GM19455 (cell line): ENCODE data around the gene TOR4A.

Experiments
- ATAC-seq: cut with Tn5 transposase; IDR thresholded peaks from one replicate; pipeline ENCODE4 v1.9.1; 2021; ENCODE audit not compliant: unreplicated experiment

Gene TOR4A

DNA sequence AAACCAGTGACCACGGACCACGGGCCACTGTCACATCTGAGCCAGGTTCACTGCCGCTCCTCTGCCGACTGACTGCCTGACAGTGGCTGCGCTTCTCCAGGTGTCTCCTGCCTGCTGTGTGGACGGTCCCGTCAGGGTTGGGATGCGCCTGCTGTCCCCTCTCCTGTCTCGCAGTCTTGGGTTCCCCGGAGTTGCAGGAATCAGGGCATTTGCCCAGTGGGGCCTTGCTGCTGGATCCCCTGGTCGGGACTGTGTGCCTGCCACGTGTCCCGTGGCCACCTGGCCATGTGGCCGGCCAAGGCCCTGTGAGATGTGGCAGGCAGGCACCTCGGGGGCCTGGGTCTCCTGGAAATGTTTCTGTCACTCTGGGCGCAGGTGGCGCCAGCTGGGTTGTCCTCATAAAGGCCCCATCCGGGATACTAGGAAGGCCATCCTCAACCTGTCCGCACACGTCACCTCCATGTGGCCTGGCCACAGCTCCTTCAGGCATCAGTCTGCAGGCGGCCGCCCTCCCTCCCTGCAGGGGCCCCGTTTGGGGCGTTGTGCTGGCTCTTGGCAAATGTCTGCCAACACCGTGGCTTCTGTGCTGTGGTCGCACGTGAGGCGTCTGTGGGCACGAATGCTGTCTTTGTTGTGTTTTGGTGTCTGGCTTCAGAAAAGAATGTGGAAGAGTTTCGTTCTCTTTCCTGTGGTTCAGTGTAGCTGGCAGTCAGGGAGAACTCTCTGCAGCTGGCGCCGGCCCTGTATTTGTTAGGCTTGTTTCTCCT is 6.4 kb upstream of the TOR4A start:
- no peak for ATAC-seq

DNA sequence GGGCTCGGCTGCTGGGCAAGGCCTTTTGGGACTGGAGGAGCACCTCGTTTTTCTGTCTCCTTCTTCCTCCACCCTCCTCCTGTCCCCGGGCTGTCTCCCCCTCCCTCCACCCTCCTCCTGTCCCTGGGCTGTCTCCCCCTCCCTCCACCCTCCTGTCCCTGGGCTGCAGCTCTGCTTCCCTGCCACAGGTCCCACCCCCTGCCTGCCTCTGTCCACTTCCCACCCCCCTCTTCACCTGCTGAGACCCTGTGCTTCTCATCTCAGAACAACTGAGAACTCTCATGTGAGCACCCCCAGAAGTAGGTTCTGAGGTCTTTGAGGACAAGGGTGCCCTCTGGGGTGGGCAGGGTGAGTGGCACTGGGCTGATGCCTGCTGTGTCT is 5.8 kb upstream of the TOR4A start:
- ATAC-seq = no peak

DNA sequence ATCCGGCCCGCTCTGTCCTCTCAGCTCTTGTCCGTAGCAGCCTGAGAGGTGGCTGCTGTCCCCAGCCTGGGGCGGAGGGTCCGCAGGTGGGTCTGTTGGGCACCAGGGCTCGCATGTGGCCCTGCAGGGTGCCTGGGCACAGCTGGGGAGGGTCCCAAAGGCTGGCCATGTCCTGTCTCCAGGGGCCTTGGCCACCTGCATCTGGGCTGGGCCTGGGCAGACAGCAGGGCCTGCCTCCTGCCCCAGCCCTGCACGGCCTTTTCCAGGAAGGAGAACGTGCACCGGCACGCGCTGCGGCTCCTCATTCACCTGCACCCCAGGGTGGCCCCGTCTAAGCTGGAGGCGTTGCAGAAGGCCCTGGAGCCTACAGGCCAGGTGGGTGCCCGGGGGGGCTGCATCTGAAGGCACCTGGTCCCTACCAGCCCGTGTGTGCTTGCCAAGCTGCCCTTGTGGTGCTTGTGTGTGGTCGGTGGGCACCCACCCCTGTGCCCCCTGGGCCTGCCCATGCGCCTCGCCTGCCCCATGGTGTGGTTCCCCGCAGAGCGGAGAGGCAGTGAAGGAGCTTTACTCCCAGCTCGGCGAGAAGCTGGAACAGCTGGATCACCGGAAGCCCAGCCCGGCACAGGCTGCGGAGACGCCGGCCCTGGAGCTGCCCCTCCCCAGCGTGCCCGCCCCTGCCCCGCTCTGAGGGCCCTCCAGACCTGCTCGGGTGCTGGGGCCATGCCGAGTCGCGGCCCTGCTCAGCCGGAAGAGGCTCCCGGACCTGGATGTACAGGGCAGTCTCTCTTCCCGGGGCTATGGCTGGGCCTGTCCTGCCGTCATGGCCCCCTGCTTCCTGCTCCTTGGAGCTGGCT is 5.1 kb upstream of the TOR4A start:
- ATAC-seq = no peak

DNA sequence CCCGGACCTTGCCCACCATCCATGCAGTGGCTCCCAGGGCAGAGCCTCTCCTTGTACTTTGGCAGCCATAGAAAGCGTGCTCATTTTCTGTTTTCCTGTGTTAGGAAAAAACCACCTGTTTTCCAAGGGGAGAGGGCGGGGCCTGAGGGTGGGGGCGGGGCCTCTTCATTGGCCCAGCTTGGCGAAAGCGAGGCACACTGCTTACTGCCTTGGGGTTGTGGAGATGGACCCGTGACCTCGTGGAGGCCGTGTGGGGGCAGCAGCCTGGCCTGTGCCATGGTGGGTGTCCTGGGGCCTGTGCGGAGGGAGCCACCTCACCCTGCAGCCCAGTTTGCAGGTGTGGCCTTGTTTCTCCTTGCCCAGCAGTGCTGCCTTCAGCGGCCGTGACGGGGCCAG is 4.4 kb upstream of the TOR4A start:
- no peak for ATAC-seq

DNA sequence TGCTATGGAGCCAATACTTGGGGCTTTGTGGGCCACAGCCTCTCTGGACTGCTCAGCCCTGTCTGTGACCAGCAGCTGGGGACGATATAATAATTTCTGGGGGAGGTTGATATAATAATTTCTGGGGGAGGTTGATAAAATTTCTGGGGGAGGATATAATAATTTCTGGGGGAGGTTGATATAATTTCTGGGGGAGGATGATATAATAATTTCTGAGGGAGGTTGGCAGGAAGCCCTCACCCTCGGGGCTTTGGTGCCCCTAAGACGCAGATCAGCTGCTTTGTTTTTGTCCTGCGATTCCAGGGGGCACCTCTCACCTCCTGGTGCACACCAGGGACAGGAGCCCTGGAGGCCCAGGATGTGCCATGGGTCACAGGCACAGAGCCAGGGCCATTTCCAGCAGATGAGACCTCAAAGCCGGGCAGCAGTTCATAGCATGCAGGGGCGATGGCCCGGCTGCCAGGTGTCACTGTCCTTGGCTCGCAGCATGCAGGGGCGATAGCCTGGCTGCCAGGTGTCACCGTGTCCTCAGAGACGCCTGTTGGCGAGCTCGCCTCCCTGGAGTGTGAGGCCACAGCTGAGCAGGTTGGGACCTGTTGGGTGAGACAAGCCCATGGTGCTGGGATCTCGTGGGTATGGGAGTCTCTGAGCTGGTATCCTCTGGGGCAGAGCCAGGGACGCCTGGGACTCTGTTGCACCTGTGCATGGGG is 3.8 kb upstream of the TOR4A start:
- ATAC-seq = no peak

DNA sequence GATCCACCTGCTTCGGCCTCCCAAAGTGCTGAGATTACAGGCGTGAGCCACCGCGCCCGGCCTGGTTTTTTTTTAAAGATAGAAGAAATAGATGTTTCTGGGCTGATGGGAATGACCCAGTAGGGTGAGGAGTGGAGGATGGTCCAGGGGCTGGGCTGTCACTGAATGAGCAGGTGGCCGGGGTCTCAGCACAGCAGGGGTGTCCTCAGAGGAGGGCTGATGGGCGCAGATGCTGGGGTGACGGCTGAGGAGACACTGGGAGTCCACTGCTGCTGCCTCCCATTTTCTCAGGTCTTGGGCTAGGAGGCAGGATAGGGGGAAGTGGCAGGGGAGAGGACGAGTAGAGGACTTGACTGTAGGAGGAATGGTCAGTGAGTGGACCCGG is 2.3 kb upstream of the TOR4A start:
- no peak for ATAC-seq

DNA sequence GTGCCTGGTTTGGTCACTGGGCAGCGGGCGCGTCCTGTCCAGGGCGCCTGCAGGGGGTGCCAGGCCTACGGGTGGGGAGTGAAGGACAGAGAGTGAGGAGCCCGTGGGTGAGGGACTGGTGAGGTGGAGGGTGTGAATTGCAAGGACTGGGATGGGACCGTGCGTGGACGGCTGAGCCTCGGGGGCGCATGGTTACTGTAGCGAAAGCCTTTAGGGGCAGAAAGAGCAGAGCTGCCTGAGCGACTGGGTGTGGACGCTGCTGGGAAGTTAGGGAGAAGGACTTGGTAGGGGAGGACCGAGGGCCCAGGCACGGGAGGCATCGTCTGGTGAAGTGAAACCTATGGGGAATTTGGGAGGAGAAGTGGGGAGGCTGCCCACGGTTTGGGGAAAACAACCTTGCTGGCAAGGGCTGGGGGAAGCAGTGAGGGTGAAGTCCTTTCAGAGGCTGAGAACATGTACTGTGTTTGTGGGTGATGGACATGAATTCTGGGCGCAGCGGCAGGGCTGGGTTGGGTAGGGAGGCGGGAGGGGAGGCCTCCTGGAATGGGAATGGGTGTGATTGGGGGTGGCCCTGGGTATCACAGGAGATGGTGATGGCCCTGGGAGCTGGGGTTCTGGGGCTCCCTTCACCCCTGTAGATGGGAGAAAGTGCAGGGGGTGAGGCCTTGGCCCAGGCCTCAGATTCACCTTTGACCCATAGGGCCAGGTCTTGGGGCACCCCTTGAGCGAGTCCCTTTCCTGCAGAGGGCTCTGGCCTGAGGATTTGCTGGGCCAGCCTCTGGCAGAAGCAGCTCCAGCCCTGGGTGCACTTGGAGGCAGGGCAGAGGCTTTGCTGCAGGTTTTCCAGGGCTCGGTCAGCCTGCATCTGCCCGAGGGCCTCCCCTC is 1.7 kb upstream of the TOR4A start:
- no peak for ATAC-seq

DNA sequence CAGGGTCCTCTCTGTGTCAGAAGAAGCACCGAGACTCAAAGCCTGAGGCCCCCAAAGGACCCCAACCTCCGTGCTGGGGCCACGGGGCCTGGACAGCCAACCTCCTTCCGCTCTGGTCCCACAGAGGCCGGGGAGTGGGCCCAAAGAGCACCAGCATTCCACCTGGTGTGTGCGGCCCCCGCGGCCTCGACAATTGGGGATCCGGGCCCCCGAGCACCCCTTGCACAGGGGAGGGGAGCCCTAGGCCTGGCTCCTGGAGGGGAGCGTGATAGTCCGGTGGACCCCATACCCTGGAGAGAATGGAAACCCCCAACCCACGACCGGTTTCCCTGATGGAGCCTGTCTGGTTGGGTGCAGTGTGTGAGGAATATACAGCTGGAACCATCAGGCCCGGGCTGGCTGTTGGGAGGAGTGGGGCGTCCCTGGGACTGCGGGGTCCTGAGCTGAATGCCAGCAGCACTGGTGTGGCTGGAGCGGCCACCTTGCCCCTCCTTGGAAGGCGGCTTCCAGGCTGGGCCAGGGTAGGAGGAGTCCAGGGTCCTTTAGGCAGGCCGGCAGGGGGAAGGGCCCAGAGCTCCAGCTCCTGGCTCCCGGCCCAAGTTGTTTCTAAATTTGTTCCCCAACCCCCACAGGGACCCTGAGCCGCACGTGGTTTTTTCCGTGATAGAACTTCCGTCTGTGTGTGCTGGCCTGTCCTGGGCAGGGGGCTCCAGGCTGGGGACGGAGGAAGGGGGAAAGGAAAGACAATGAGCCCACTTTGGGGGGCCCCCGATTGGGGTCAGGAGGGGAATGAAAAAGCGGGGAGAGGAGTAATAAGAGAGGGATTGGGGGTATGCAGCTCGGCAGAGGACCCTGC is 825 bp upstream of the TOR4A start:
- no peak for ATAC-seq

DNA sequence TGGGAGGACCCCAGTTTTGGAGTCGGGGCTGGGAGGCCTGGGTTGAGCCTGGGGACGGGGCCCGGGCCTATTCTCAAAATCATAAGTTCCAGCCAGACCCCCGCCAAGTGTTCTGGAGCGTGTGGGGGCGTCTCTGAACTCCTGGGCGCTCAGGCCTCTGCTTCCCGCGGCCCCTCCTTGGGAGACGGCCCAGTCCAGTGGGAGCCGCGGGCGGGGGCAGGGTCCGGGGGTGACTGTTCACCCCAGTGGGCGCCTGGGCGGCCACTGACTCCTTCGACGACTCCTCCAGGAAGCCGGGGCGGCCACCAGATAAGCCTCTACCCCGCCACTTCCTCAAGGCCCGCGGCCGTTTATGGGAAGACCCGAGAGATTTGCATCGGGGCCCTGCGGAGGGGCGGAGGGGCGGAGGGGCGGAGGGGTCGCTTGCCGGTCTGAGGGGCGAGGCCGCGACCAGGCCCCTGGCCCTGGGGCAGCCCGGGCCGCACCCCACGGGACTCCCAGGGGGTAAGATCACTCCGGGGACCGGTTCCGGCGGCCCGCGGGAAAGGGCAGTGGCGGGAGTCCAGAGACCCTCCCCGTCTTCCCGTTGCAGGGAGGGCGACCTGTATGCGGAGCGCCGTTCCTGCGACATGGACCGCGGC is 655 bp downstream of the TOR4A start:
- ATAC-seq = no peak

DNA sequence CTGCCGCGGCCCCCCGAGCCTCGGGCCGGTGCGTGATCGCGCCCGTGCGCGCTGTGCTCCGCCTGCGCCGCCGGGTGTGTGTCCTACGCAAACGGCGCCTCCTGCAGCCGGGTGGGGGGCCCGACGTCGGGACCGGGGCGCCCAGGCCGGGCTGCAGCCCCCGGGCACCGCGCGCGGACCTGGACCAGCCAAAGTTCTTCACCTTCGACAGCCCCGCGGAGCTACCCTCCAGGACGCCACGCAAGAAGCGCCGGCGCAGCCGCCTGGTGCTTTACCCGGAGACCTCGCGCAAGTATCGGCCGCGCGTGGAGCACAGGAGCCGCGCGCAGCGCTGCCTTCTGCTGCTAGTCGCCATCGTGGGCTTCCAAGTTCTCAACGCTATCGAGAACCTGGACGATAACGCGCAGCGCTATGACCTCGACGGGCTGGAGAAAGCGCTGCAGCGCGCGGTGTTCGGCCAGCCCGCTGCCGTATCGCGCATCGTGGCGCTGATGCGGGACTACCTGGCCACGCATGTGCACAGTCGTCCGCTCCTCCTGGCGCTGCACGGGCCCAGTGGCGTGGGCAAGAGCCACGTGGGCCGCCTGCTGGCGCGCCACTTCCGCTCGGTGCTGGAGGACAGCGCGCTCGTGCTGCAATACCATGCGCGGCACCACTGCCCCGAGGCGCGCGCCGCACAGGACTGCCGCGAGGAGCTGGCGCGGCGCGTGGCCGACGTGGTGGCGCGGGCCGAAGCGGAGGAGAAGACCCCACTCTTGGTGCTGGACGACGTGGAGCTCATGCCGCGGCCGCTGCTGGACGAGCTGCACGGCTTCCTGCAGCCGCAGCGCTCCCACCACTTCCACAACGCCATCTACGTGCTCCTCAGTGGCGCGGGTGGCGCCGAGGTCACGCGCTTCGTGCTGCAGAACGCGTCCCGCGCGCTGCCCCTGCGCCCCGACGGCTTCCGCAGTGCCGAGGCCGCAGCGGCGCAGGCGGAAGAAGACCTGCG is 1.5 kb downstream of the TOR4A start:
- no peak for ATAC-seq

DNA sequence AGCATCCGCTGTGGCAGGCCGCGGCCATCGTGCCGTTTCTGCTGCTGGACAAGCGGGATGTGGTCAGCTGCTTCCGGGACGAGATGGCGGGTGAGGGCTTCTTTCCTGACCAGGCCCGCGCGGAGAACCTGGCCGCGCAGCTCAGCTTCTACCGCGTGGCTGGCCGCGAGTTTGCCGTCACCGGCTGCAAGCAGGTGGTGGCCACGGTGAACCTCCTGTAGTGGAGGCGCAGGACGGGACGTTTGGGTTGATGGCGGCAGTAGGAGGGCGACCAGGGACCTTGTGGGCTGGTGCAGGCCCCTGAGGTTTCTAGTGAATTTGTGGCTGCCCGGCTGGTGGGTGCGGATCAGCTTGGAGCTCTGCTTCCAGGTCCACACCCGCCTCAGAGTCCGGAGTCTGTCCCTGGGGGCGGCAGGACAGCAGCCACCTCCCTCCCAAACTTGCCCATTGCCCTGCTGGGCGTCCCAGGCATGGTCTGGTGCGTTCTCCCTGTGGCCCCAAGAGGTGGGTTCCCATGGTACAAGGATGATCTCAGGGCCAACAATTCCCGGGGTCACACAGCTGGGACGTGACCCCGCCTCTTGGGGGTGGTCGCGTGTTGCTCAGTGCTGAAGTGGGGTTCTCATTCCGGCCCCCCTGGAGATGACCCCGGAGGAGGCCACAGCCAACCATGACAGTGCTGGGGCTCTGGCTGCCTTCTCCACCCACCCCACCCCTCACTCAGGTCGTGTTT is 2.4 kb downstream of the TOR4A start:
- no peak for ATAC-seq

DNA sequence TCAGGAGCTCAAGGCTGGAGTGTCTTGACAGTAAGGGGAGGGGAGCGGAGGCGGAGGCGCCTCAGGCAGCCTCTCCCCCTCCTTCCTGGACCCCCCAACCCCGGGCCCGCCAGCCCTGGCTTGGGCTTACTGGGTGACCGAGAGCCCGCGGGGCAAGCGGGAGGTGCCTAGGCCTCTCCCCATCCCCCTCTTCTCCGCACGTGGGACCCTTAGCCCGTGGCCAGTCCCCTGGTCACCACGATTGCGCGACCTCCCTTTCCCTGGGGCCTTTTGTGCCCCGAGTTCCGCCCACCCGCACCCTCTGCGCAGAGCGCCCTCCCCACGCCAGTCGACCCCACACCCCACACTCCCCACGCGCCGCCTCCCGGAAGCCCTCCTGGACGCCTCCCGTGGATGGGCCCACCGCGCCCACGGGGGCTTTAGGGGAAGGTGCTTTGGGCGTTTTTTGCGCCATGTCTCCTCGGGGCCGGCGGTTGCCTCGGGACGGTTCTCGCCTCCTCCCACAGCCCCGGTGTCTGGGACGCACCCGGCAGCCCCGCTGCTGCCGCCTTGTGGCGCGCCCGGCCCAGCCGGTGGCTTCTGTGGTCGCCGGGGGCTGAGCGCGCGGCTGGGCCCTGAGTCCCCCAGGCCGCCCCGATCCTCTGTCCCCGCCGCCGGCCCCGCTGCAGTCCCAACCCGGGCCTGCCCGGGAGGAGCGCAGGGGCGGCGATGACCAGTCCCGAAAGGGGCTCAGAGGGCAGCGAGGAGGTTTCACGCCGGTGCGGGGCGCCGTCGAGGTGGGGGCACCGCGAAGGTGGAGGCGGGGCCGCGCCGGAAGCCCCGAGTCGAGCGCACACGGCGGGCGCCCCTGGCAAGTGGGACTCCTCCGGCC is 3.2 kb downstream of the TOR4A start:
- ATAC-seq = no peak

DNA sequence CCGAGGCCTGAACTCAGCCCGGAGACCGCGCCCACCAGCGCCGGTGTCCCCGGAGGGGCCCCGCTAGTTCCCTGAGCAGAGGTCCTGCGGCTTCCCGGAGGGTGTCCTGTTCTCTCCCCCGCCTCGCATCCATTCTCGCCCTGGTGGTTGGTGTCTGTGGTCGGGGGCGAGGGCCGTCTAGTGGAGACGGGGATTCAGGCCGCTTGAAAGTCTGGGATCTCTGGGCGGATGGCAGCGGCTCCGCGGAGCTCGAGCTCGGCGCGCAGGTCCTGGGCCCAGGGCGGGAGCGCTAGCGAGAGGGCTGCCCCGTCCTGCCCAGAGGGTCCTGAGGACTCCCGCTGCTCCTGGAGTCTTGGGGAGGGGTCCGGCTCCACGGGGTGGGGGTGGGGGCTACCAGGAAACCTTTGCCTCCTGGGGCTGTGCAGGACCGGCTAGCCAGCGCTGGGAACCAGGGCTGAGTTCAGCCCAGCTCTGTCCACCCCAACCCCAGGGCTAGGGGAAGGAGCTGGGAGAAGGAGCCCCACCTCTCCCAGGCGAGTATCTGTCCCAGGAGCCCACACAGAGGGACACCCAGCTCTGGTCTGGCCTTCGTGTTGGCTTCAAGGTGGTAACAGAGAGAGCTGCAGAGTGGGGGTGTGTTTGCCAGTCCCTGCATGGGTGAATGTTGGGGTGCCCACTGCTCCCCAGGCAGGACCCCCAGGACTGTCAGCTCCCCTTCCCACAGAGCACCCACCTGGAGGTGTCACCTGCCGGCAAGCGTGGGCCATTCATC is 4.0 kb downstream of the TOR4A start:
- no peak for ATAC-seq

DNA sequence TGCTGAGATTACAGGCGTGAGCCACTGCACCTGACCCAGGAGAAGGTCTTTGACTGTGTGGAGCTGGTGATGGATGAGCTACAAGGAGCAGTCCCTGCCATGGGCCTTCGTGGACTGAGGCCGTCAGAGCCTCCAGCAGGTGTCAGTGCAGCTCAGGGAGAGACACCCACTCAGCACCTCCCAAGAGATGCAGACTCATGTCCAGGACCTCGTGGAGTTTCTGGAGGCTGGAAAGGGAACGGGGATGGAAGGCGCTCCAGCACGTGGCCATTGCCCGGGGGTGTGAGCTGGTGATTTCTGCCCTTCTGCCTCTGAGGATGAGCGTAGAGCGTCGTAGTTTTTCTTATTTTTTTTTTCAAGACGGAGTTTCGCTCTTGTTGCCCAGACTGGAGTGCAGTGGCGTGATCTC is 9.5 kb downstream of the TOR4A start:
- no peak for ATAC-seq

DNA sequence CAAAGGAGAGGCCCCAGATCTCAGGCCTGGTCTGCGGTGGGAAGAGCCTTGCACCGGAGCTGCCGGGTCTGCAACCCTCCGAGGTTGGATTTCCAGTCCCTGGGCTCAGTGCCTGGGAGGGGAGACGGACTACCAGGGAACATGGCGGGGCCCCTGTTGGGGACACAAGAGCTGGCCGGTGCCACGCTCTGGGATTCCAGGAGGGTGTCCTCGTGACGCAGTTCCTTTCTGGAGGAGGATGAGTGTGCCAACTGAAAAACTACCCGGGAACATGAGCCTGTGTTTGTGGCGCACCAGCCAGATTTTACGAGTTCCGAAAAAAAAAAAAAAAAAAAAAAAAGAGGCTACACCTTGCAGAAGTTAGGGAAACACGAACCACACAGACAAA is 15.6 kb downstream of the TOR4A start:
- no peak for ATAC-seq
